DMS79 treated with DMSO at 0.1 percent for 48 hours (cell line): ENCODE measurements around the gene TBC1D28.
"Not testable (repeated sequence)": the region's sequence is repeated elsewhere in the genome, so short reads cannot be mapped to it uniquely, and the experiment has no call there.

Experiments
- DNase-seq: peaks from one replicate; lab custom pipeline; 2025; lab: John Stamatoyannopoulos, UW

The TBC1D28 gene

DNA sequence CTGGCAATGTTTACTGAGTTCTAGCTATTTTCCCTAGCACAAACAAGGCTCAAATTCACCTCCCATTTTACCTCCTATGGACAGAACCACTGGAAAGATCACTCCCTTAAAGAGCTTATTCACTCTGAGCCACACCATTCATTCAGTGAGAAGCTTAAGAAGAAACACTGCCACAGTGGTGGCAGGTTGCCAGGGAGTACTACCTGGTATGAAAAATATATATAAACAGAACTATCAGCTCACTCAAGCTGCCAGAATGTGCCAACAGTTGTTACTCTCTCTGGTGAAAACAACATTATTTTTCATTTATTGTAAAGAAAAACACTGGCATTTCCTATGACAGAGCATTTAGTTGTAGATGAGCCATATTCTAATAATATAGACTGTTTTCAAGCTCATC, 31.2 kb downstream of the TBC1D28 start:
- not testable (repeated sequence) for DNase-seq

DNA sequence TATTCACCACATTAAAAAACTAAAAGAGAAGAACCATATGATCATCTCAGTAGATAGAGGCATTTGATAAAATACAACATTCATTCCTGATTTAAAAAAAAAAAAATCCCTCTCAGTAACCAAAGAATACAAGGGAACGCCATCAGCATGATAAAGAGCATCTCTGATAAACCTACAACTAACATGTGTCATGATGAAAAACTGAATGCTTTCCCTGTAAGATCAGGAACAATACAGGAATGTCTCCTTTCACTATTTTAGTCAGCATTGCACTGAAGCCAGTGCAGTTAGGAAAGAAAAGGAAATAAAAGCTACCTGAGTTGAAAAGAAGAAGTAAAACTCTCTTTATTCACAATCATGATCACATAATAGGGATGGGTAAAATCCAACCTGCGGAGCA, 51.1 kb downstream of the TBC1D28 start:
- DNase-seq = not testable (repeated sequence)
